M059J (cell line): ENCODE measurements around the gene ORAI2. TPM values are rescaled to one million over a fixed set of nuclear protein-coding genes. Genes with fewer than 3 reads are reported as not detected.
A peak's percentile ranks its signal among the peaks of the same experiment; 100 is the strongest.
"Not testable (repeated sequence)": the region's sequence is repeated elsewhere in the genome, so short reads cannot be mapped to it uniquely, and the experiment has no call there.

ENCODE experiments used
- DNase-seq: peaks from one replicate; pipeline ENCODE4 v3.0.0-alpha.2; 2012; ENCODE audit warnings: low read depth
- total RNA-seq: library from RNA; depleted of rRNA; stranded (reverse); fragments of >200 nt; shearing (Covaris generic); gene quantifications from 2 replicates; pipeline ENCODE4 v1.2.3, GENCODE V29; 2014

Gene ORAI2
- total RNA-seq, 1 experiment from 2014 or later = 67.0 TPM

DNA sequence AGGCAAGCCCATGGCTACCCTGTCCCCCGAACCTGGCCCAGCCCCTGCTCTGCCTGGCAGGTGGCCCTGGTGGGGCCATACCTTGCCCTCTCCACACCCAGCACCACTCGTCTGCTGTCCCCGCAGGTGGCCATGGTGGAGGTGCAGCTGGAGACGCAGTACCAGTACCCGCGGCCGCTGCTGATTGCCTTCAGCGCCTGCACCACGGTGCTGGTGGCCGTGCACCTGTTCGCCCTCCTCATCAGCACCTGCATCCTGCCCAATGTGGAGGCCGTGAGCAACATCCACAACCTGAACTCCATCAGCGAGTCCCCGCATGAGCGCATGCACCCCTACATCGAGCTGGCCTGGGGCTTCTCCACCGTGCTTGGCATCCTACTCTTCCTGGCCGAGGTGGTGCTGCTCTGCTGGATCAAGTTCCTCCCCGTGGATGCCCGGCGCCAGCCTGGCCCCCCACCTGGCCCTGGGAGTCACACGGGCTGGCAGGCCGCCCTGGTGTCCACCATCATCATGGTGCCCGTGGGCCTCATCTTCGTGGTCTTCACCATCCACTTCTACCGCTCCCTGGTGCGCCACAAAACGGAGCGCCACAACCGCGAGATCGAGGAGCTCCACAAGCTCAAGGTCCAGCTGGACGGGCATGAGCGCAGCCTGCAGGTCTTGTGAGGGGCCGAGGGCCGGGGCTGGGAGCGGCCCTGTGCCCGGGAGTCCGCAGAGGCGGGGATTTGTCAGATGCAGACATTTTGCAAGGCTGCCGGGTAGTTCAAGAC, 13.2 kb downstream of the ORAI2 start:
- no peak for DNase-seq

DNA sequence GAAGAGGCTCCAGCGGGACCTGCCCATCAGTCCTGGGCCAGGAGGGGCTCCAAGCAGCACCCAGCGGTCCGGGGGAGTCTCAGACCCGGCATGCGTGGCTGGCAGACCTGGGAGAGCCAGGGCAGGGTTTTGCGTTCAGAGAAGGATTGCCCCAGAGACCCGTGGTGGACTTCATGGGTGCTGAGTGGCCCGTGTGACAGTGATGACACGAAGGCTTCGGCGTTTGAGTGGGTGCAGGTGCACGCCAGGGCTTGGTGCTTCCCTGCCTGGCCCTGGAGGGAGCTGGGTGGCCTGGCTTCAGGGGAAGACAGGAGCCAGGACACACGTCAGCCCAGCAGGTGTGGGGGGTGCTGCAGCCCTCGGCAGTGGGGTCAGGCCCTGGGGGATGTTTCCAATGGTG, 13.9 kb downstream of the ORAI2 start:
- DNase-seq = no peak

DNA sequence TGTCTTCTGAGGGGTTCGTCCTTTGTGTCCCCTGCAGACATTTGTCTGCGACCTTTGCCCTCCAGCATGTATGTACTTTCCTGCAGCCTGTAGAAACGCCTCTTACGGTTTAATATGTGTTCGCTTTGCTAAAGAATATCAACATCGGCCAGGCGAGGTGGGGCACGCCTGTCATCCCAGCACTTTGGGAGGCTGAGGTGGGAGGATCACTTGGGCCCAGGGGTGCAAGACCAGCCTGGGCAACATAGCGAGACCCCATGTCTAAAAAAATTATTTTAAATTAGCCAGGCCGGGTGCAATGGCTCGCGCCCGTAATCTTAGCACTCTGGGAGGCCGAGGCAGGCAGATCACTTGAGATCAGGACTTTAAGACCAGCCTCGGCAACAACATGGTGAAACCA, 15.8 kb downstream of the ORAI2 start:
- DNase-seq = no peak

DNA sequence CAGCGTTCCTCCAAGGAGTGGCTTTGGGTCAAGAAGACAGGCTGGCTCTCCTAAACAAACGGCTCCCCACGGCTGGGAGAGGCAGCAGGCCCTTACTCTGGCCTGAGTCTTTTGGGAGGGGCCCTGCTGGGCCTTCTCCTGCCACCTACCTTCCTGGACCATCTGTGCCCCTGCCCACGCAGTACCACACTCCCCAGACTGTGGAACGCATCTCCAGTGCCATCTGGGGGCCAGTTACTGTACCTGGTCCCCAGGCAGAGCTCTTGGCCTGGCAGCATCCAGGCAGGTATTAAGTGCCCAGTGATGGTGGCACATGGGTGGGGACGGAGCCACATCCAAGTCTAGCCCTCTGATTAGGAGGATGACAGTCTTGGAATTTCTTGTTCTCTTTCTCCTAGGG, 16.9 kb downstream of the ORAI2 start:
- DNase-seq = peak; percentile 40

DNA sequence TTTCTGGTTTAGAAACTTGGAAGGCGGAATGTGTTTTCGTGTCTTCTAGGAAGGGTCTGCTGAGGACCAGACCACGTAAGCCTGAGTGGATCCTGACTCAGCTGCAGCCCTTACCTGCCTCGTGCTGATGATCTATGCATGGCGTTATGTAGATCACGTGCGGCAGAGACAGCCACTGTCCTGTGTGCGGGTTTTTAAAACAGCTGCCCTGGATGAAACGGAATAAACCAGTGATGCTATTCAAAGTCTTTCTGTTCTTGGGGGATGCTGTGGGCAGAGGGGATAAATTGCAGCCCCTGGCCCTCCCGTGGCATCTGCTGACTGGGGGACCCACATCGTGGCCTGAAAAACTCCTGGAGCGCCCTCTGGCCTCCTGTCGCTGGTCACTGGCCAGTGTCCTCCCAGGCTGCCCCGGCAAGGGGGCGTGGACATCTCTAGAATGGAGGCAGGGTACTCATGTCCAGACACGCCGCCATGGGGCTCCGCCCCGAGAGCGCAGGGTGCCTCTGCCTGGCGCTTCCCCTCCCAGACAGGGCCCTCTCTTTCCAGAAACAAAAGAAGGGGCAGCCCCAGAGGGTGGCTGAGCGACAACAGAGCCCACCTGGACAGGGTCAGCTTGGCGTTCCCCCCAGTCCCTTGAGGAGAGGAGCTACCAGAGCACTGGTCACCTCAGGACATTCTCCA, 18.1 kb downstream of the ORAI2 start:
- DNase-seq = no peak

DNA sequence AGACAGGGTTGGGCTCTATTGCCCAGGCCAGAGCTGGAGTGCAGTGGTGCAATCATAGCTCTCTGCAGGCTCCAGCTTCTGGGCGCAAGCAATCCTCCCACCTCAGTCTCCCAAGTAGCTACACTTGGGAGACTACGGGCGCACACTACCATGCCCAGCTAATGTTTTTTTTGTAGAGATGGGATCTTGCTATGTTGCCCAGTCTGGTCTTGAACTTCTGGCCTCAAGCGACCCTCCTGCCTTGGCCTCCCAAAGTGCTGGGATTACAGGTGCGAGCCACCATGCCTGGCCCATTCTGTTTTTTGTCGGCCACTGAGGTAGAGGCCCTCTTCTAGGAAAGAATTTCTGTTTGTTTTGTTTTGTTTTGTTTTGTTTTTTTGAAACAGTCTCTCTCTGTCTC, 19.1 kb downstream of the ORAI2 start:
- DNase-seq = no peak

DNA sequence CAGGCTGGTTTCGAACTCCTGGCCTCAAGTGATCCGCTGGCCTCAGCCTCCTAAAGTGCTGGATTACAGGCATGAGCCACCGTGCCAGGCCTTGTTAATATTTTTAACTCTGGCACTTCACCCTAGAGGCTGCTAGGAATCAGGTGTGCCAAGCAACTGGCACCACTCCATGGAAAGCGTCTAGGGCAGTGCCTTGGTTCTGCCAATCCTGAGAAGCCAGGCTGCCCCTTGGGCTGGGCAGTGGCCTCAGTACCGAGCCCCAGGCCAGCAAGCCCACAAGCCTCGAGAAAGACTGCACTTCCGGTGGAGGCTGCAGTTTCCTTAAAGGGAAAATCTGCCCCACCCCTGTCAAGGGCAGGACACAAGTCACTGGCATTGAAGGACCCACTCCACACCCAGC, 19.9 kb downstream of the ORAI2 start:
- no peak for DNase-seq

DNA sequence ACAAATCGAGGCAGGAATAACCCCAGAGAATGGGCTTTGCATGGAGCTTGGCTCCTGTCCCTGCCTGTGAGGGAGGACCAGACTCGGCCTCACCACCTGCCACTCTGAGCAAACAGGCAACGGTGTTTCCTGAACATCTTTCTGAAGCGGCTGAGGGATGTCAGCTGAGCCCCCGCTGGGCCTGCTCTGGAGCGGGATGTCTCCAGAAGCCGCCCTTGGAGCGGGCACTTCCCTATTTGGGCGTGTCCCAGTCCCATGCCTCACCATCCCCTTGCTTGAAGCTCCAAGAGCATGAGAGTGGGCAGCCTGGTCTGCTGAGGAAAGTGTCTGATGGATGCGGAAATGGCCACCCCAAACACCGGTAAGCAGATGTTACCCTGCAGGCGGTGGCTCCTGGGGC, 21.1 kb downstream of the ORAI2 start:
- no peak for DNase-seq

DNA sequence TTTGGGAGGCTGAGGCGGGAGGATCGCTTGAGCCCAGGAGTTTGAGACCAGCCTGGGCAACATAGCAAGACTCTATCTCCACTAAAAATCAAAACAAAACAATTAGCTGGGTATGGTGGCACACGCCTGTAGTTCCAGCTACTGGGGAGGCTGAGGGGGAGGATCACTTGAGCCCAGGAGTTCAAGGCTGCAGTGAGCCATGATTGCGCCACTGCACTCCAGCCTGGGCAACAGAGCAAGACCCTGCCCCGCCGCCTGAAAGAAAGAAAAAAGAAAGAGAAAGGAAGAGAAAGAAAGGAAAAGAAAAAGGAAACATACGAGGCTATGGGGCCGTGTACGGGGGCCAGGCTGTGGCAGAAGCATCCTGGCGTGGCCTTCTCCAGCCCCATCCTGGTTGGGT, 21.6 kb downstream of the ORAI2 start:
- not testable (repeated sequence) for DNase-seq

DNA sequence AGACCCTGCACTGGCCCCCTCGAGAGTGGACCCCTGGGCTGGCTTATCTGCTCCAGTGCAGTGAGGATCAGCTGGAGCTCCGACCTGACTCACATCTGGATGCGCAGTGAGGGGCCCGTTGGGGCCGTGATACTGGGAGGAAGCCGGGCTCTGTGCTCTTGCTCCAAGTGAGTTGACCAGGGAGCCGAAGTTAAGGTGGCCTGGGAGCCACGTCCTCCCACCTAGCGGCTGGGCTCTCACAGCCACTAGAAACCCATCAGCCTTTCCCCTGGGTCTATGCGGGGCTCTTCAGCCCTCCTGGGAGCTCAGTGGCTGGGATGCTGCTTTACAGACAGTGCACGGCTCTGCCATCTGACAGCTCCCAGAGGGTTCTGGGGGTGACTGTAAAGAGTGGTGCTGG, 22.2 kb downstream of the ORAI2 start:
- no peak for DNase-seq

DNA sequence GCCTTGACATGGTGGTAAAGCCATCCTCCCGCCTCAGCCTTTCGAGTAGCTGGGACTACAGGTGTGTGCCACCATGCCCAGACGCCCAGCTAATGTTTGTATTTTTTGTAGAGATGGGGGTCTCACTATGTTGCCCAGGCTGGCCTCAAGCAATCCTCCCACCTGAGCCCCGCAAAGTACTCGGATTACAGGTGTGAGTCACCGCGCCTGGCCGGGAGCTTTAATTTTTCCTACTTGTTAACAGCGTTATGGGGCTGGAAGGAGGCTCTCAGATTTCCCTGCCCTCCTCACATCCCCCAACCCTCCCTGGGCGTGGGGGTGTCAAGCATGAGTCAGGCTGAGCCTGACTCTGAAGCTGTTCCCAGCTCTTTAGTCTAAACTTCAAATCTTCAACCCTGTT, 23.0 kb downstream of the ORAI2 start:
- DNase-seq = peak; percentile 80

DNA sequence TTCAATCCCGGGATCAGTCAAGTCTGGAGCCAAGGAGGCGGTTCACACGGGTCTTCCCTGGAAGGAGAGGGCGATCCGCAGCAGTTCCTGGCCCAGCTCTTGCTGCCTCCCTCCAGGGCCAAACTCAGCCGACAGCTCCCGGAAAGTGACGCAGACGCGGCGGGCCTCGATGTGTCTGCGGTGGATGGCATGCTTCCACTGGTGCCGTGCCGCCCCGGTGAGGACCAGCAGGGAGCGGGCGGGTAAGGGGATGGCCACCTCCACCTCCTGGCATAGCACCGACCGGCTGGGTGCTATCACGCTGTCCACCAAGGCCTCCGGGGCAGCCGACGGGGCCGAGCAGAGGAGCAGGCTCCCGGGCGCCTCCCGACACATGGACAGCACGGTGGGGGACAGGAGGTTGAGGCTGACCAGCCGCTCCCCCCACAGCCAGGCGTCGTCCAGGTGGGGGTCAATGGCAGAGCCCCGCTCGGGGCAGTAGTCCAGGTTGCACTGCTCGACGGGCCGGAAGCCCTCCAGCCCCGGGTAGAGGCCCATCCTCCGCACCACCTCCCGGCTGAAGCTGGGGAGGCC, 24.1 kb downstream of the ORAI2 start:
- DNase-seq = no peak

DNA sequence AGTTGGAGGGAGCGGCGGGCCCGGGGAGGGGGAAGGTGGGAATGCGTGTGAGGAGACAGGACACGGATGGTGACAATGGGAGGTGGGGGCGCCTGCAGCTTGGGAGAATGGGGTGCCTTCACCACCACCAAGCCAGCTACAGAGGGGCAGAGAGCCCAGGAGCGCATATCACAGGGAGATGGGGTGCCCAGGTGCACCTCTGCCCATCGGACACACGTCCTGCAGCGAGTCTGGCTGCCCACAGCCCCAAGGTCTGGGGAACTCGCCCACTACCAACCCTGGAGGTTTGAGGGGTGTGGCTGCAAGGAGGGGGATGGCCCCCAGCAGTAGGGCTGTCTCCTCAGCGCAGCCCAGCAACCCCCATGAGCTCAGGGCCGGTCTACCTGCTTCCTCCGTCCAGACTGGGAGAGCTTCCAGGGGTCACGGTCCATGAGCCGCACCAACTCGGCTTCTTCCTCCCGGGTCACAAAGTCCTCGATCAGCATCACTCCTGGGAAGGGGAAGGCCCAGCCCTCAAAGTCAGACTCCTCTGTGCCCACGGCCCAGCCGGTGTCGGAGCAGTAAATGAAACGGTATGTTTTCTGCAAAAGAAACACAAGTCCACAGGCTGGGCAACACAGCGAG, 26.0 kb downstream of the ORAI2 start:
- no peak for DNase-seq

DNA sequence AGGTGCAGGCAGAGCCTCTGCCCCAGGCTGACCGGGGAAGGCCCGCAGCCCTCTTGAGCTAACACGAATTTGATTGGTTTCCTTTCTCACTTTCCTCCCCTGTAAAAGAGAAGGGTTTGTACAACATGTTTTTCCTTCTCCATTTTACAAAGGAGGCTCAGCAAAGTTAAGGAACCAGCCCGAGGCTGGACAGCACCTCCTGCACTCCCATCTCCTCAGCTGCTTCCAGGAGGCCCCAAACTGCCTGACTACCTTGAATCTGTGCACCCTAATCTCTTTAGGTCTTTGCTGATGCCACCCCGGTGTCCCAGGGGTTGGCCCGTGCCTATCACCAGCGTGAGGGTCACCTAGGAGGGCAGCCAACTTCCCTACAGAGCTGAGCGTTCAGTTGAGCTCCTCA, 27.1 kb downstream of the ORAI2 start:
- DNase-seq = no peak

DNA sequence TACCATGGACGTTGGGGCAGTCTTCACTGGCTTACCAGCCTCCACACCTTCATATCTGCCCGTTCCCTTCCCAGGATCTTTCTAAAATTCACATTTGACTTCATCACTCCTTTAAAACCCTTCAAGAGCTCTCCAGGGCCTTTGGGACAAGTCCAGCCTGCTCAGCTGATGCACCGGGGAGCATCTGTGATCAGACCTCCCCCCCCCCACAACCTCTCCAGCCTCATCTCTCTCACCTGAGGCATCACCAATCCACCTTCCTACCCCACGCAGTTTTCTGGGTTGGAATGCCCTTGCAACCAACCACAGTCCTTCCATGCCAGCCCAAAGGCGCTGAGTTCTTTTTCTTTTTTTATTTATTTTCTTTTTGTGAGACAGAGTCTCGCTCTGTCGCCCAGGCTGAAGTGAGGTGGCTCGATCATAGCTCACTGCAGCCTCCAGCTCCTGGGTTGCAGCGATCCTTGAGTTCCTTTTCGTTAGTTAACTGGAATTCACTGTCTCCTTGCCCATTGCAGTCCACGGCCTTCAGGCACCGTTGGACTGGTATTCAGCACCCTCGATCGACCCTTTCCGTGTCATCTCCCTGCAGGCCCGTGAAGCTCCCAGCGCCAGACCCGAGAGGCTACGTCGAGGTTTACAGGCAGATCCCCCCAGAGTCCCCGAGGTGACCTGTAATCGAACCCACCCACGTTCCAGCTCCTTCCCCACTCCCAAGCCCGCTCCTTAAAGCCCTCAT, 30.6 kb downstream of the ORAI2 start:
- peak; percentile 38 for DNase-seq

DNA sequence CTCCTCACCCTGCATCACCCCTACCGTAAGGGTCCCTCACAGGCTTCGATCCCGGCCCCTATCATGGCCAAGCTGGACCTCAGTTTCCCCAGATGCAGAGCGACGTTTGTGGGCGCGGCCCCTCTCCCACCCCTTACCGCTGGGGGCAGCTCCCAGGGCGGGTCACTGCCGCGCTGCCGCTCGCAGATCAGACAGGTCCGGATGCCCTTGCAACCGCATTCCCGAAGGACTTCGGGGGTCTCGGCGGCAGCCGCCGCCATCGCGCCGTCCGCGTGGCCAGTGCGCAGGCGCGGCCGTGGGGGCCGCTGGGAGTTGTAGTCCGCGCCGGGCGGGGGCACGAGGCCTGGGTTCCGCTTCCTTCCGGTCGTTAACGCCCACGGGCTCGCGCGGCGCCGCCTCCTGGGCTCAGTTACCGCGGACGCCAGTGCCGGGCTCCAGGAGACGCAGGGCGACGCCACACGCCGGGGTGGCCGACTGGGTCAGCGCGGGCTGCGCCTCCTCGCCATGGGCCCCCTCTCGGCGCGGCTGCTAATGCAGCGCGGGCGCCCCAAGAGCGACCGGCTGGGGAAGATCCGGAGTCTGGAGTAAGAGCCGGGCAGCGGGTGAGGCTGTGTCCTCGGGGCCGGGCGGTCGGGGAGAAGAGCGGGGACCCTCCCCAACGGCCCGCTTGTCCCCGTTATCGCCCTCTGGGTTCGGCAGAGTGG, 31.4 kb downstream of the ORAI2 start, which contains the start of the genes ALKBH4 and LRWD1:
Gene ALKBH4, minus strand, starts transcription at position 287 of the 704 bp plus-strand sequence. Its CDS starts 27 bp downstream, at position 260.
Gene LRWD1, plus strand, starts transcription at position 408 of the 704 bp plus-strand sequence. Its CDS starts 97 bp downstream, at position 505.
- peak; percentile 91 for DNase-seq

DNA sequence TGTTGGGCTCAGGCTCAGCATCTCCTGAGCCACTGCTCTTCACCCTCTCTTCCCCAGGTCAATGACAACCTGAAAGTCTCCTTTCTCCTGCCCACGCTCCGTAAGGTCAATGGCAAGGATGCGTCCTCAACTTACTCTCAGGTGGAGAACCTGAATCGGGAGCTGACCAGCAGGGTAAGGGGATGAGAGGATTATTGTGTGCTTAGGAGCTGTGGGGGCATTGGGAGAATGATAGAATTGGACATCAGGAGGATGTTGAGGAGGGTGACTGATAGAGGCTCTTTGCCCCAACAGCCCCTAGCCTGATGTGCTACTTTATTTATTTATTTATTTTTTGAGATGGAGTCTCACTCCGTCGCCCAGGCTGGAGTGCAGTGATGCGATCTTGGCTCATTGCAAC, 32.7 kb downstream of the ORAI2 start:
- DNase-seq = no peak

DNA sequence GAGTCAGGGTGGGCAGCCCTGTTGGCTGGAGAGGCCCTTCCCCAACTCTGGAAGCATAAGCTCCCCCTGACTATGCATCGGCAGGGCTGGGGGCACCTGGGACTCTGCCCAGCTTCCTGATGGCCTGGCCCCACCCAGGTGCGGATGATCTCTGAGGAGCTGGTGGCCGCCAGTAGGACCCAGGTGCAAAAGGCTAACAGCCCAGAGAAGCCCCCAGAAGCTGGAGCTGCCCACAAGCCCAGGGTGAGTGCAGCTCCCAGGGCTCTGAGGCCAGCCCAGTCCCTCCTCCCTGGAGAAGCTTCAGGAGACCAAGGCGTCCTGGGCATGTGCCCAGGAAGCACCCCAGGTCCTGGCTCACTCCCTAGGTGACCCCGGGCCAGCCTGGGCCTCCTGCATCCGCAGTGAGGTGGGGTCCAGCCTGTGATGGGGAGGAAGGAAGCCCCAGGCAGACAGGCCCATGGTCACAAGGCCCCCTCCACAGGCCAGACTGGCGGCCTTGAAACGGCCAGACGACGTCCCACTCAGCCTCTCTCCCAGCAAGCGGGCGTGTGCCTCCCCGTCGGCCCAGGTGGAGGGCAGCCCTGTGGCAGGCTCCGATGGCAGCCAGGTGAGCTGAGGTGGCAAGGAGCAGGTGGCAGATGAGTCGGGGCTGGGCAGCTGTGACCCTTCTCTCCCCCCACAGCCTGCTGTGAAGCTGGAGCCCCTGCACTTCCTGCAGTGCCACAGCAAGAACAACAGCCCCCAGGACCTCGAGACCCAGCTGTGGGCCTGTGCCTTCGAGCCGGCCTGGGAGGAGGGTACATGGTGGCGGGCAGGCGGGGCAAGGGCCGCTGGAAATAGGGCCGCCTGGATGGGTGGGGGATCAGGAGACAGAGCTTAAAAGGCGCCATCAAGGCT, 34.5 kb downstream of the ORAI2 start:
- DNase-seq = no peak

DNA sequence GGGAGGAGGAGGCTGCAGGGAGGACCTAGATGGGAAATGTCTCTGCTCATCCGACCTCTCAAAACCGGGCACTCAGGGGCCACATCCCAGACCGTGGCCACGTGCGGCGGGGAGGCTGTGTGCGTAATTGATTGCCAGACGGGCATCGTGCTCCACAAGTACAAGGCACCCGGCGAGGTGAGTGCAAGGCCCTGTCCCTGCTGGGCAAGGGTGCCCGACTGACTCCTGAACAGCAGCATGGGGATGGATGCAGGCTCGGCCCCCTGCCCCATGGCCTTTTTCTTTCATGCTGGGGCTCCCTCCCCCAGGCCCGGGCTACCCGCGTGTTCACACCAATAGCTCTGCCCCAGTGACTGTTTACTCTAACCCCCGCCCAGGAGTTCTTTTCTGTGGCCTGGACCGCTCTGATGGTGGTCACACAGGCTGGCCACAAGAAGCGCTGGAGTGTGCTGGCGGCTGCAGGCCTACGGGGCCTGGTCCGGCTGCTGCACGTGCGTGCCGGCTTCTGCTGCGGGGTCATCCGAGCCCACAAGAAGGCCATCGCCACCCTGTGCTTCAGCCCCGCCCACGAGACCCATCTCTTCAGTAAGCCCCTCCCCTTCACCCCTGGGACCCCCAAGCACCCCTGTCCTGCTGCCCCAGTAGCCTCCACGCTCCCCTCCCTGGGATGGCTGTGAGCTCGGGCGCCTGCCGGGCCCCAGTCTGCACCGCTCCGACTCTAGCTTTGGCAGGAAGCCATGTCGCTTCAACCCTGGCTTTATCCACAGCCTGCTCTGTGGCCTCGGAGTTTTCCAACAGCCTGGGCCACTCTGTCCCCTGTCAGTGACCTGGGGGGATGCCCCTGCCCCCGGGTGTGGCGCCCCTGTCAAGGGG, 35.3 kb downstream of the ORAI2 start:
- no peak for DNase-seq
